ENCODE measurements around the gene INO80E.

Gene INO80E

DNA sequence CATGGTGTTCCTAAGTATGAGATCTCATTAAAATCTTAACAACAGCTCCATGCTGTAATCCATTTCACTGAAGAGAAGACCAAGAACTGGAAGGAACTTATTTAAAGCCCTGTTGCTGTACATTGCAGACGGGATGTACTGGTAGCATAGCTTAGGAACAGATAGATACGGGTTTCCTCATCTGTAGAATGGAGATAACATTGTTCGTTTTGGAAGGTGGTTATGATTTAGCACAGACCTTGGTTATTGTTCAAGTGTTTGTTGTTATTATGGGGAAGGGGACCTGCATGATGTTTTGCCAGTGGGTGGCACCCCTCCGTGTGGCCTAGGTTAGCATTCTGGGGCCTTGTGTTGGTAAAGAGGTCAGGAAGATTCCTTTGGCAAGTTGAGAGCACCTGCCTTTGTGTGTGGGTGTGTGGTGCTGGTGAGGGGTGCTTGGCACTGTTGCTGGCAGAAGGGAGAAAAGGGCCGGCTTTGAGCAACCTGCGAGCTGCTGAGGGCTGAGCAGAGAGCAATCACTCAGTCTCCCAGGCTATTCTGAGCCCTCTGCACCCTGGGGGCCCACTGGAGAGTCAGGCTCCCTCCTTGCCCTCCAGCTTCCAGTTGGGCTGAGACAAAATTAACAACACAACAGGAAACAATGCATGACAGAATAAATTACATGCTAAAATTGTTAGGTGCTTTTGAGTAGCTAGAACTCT is 20.1 kb upstream of the INO80E start:
- DNase-seq (ENCODE audit: low read depth in 2 of 2): no peak

GRCh38 chr16:29977063-29977825 is 18.8 kb upstream of the INO80E start:
- DNase-seq (ENCODE audit: low read depth in 2 of 2): no peak

DNA sequence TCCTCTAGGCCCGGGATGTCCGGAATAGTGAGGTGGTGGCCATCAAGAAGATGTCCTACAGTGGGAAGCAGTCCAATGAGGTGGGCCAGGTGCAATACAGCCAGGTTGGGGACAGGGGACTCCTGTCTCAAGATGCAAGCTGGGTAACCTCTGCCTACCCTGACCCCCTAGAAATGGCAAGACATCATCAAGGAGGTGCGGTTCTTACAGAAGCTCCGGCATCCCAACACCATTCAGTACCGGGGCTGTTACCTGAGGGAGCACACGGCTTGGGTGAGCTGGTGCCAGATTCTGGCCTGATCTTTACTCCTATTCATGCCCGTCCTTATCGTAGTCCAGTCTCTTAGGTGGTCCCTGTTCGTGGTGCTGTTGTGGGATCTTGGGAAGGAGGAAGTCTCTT is 18.0 kb upstream of the INO80E start:
- no peak for DNase-seq (ENCODE audit: low read depth in 2 of 2)

- no peak for DNase-seq (ENCODE audit: low read depth in 2 of 2)
Observed at GRCh38 chr16:29978564-29979270, 17.3 kb upstream of the INO80E start.

- no peak for DNase-seq (ENCODE audit: low read depth in 2 of 2)
Observed at GRCh38 chr16:29982560-29983419, 13.3 kb upstream of the INO80E start.

GRCh38 chr16:29983420-29984136 is 12.5 kb upstream of the INO80E start:
- no peak for DNase-seq (ENCODE audit: low read depth in 2 of 2)

GRCh38 chr16:29984137-29984763 is 11.8 kb upstream of the INO80E start:
- no peak for DNase-seq (ENCODE audit: low read depth in 2 of 2)

GRCh38 chr16:29984764-29985147 is 11.3 kb upstream of the INO80E start:
- no peak for DNase-seq (ENCODE audit: low read depth in 2 of 2)

GRCh38 chr16:29985271-29985811 is 10.7 kb upstream of the INO80E start:
- no peak for DNase-seq (ENCODE audit: low read depth in 2 of 2)

GRCh38 chr16:29986231-29986630 is 9.8 kb upstream of the INO80E start:
- DNase-seq (ENCODE audit: low read depth in 2 of 2): no peak

DNA sequence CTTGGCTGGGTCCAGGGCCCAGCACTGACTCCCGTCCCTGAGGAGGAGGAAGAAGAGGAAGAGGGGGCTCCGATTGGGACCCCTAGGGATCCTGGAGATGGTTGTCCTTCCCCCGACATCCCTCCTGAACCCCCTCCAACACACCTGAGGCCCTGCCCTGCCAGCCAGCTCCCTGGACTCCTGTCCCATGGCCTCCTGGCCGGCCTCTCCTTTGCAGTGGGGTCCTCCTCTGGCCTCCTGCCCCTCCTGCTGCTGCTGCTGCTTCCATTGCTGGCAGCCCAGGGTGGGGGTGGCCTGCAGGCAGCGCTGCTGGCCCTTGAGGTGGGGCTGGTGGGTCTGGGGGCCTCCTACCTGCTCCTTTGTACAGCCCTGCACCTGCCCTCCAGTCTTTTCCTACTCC is 9.1 kb upstream of the INO80E start:
- DNase-seq (ENCODE audit: low read depth in 2 of 2): no peak

DNA sequence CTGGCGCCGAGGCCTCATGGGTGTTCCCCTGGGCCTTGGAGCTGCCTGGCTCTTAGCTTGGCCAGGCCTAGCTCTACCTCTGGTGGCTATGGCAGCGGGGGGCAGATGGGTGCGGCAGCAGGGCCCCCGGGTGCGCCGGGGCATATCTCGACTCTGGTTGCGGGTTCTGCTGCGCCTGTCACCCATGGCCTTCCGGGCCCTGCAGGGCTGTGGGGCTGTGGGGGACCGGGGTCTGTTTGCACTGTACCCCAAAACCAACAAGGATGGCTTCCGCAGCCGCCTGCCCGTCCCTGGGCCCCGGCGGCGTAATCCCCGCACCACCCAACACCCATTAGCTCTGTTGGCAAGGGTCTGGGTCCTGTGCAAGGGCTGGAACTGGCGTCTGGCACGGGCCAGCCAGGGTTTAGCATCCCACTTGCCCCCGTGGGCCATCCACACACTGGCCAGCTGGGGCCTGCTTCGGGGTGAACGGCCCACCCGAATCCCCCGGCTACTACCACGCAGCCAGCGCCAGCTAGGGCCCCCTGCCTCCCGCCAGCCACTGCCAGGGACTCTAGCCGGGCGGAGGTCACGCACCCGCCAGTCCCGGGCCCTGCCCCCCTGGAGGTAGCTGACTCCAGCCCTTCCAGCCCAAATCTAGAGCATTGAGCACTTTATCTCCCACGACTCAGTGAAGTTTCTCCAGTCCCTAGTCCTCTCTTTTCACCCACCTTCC is 8.5 kb upstream of the INO80E start:
- no peak for DNase-seq (ENCODE audit: low read depth in 2 of 2)

GRCh38 chr16:29988346-29989075 is 7.5 kb upstream of the INO80E start:
- DNase-seq (ENCODE audit: low read depth in 2 of 2): no peak

GRCh38 chr16:29989111-29989858 is 6.8 kb upstream of the INO80E start:
- DNase-seq (ENCODE audit: low read depth in 2 of 2): no peak

- DNase-seq (ENCODE audit: low read depth in 2 of 2): no peak
Observed at GRCh38 chr16:29990034-29990433, 6.0 kb upstream of the INO80E start.

DNA sequence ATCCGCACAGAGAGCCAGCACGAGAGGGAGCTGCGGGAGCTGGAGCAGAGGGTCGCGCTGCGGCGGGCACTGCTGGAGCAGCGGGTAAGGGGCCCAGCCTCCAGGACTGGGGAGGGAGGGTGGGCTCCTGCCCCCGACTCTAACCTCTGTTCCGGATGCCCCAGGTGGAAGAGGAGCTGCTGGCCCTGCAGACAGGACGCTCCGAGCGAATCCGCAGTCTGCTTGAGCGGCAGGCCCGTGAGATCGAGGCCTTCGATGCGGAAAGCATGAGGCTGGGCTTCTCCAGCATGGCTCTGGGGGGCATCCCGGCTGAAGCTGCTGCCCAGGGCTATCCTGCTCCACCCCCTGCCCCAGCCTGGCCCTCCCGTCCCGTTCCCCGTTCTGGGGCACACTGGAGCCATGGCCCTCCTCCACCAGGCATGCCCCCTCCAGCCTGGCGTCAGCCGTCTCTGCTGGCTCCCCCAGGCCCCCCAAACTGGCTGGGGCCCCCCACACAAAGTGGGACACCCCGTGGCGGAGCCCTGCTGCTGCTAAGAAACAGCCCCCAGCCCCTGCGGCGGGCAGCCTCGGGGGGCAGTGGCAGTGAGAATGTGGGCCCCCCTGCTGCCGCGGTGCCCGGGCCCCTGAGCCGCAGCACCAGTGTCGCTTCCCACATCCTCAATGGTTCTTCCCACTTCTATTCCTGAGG is 5.0 kb upstream of the INO80E start:
- no peak for DNase-seq (ENCODE audit: low read depth in 2 of 2)

DNA sequence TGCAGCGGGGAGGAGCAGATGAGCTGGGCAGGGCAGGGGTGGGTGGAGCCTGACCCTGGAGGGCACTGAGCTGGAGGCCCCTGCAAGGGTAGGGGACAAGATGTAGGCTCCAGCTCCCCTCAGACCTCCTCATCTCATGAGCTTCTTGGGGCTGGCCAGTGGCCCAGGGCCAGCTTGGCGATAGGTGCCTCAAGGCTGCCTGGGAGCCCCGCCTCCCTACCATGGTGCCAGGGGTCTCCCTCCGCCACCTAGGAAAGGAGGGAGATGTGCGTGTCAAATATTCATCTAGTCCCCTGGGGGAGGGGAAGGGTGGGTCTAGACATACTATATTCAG is 4.5 kb upstream of the INO80E start:
- no peak for DNase-seq (ENCODE audit: low read depth in 2 of 2)

Measured in fibroblast of skin of left biceps (primary cell).